Left lung (tissue), 10 donors: ENCODE measurements around the gene AFF2. TPM values are rescaled to one million over a fixed set of nuclear protein-coding genes. Genes with fewer than 3 reads are reported as not detected.

ENCODE experiments used
- ATAC-seq: fragments of 200-7000 bp; cut with Tn5 transposase; one replicate; pipeline ENCODE4 v1.9.1; 2020; ENCODE audit warnings: moderate library complexity
- DNase-seq, 4 donors: peaks; one replicate each; pipeline ENCODE4 v3.0.0-alpha.2; 2013 to 2020
- H3K27ac ChIP-seq, 2 donors: fragments of 200-600 bp; sonication (generic) in 1 of 2; one replicate each; pipeline versions ENCODE4 v1.5.0 to v1.8.0; 2020 to 2021
- H3K27me3 ChIP-seq, 2 donors: fragments of 200-600 bp; sonication (generic) in 1 of 2; one replicate each; pipeline versions ENCODE4 v1.5.0 to v1.8.0; 2020 to 2021
- H3K36me3 ChIP-seq, 2 donors: fragments of 200-600 bp; sonication (generic) in 1 of 2; one replicate each; pipeline versions ENCODE4 v1.5.0 to v1.8.0; 2020 to 2021
- H3K4me1 ChIP-seq, 2 donors: fragments of 200-600 bp; one replicate each; pipeline ENCODE4 v1.8.0; 2021
- H3K4me3 ChIP-seq, 2 donors: fragments of 200-600 bp; sonication (generic) in 1 of 2; one replicate each; pipeline versions ENCODE4 v1.5.0 to v1.8.0; 2020 to 2021; ENCODE audit warnings: mild to moderate bottlenecking in 1 of 2
- H3K9me3 ChIP-seq, 2 donors: fragments of 200-600 bp; sonication (generic) in 1 of 2; one replicate each; pipeline versions ENCODE4 v1.5.0 to v1.8.0; 2020 to 2021
- intact Hi-C, 2 donors: fragments of 100-400 bp; cut with DNase I; formaldehyde crosslinking; loops; one replicate each; pipeline versions ENCODE4 v1.11.2 to v1.14.2; 2022
- polyA plus RNA-seq, 6 donors: library from polyadenylated mRNA; unstranded; fragments of 120-200 nt; gene quantifications; one replicate each; pipeline ENCODE4 v1.2.1, GENCODE V29; 2013; ENCODE audit not compliant: insufficient read length in 6 of 6
- total RNA-seq, 2 donors: library from RNA; stranded (reverse); fragmentation: NEBNext Ultra II Directional; extraction: Animal tissue kit (Norgen Biotek cat#: 25700); gene quantifications; one replicate each; pipeline ENCODE4 v1.2.1, GENCODE V29; 2021
- TF ChIP-seq, protein P1 (sequence below), 2 donors: fragments of 200-600 bp; sonication (generic) in 1 of 2; IDR thresholded peaks; one replicate each; pipeline versions ENCODE4 v1.5.0 to v1.8.0; 2021; ENCODE audit warnings: antibody characterized with exemption in 2 of 2
- donor health status: DM: no; HTN: yes; CAD: no.
- donor health status: DM: no; HTN: no; CAD: no.

The AFF2 gene
- total and polyA plus RNA-seq, 8 donors, result 4.8 to 10.2 (median 5.7) TPM

GRCh38 chrX:148815218-148815961, 315.0 kb downstream of the AFF2 start:
- Histone ChIP-seq H3K27me3 (no peaks in the 10 kb centered on the region), H3K4me3 (no peak overlapping the region), H3K4me1 (no peaks in the 10 kb centered on the region), H3K9me3 (no peaks in the 10 kb centered on the region), H3K27ac (no peak overlapping the region), H3K36me3 (no peaks in the 10 kb centered on the region)
- DNase-seq, result no peak
- TF ChIP-seq, protein P1, sequence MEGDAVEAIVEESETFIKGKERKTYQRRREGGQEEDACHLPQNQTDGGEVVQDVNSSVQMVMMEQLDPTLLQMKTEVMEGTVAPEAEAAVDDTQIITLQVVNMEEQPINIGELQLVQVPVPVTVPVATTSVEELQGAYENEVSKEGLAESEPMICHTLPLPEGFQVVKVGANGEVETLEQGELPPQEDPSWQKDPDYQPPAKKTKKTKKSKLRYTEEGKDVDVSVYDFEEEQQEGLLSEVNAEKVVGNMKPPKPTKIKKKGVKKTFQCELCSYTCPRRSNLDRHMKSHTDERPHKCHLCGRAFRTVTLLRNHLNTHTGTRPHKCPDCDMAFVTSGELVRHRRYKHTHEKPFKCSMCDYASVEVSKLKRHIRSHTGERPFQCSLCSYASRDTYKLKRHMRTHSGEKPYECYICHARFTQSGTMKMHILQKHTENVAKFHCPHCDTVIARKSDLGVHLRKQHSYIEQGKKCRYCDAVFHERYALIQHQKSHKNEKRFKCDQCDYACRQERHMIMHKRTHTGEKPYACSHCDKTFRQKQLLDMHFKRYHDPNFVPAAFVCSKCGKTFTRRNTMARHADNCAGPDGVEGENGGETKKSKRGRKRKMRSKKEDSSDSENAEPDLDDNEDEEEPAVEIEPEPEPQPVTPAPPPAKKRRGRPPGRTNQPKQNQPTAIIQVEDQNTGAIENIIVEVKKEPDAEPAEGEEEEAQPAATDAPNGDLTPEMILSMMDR (IDR thresholded peaks at IDR 0.05), result no peak
- no peak for ATAC-seq
- intact Hi-C loops, result no loop called here

GRCh38 chrX:148823986-148824385, 323.6 kb downstream of the AFF2 start:
- H3K27ac ChIP-seq, result no peak overlapping the region
- no peaks in the 10 kb centered on the region for H3K36me3 ChIP-seq
- no peaks in the 10 kb centered on the region for H3K4me1 ChIP-seq
- TF ChIP-seq, protein P1 (IDR thresholded peaks at IDR 0.05), result no peak
- H3K27me3 ChIP-seq, result no peaks in the 10 kb centered on the region
- H3K4me3 ChIP-seq, result no peak overlapping the region
- no peaks in the 10 kb centered on the region for H3K9me3 ChIP-seq
- no peak for DNase-seq
- intact Hi-C loops, result no loop called here
- ATAC-seq, result no peak

- intact Hi-C loops, result no loop called here
- no peaks in the 10 kb centered on the region for H3K4me1 ChIP-seq
- no peak for DNase-seq
- H3K27me3 ChIP-seq, result no peaks in the 10 kb centered on the region
- no peak overlapping the region for H3K27ac ChIP-seq
- H3K9me3 ChIP-seq, result peaks cover 0 to 2% of the 10 kb centered on the region in 2 donors
- TF ChIP-seq, protein P1 (IDR thresholded peaks at IDR 0.05), result no peak
- H3K36me3 ChIP-seq, result no peaks in the 10 kb centered on the region
- no peak overlapping the region for H3K4me3 ChIP-seq
- ATAC-seq, result no peak
These were observed 325.3 kb downstream of the AFF2 start for GRCh38 chrX:148825696-148826095.

DNA sequence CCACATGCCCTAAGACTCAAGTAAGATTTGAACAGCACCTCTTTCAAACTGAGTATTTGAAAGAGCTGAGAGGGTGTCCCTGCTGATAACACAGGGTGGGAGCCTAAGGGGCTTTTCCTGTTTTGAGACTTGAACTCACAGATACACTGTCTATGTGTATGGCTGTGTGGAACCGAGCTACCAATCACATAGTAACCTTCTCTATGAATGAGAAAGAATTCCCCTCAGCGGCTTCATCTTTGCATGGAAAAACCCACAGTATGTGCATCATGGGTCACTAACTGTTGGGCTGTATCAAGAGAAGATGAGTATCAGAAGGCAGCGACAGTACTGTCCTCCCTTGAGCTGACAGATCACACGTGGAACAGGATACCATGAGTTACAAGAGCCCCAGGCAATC, 336.3 kb downstream of the AFF2 start:
- ATAC-seq (no peak), DNase-seq (no peak)
- no peaks in the 10 kb centered on the region for H3K9me3 ChIP-seq
- no peak overlapping the region for H3K4me3 ChIP-seq
- H3K27ac ChIP-seq, result no peak overlapping the region
- no peaks in the 10 kb centered on the region for H3K36me3 ChIP-seq
- no peaks in the 10 kb centered on the region for H3K4me1 ChIP-seq
- H3K27me3 ChIP-seq, result no peaks in the 10 kb centered on the region
- intact Hi-C loops, result no loop called here
- TF ChIP-seq, protein P1 (IDR thresholded peaks at IDR 0.05), result no peak

DNA sequence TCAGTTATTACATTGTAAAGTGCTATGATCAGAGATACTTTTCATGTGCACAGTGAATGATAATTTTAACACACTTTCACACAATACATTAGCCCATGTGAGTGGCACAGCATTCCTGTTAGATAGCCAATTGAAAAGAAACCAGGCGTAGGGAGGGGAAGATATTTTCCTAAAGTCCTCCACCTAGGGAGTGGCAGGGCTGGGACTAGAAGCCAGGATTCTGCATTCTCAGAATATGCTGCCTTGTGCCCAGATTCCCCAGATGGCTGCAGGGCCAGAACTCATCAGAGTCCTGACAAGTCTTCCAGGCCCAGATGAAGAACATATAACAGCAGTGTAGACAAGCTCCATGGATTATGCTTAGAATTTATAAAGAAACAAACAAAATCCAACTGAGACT, 350.2 kb downstream of the AFF2 start:
- Histone ChIP-seq H3K27ac (no peak overlapping the region), H3K36me3 (no peaks in the 10 kb centered on the region), H3K27me3 (no peaks in the 10 kb centered on the region), H3K9me3 (no peaks in the 10 kb centered on the region), H3K4me1 (no peaks in the 10 kb centered on the region), H3K4me3 (no peak overlapping the region)
- TF ChIP-seq, protein P1 (IDR thresholded peaks at IDR 0.05), result no peak
- ATAC-seq (no peak), DNase-seq (no peak)
- intact Hi-C loops, result no loop called here
